Measurements from ENCODE around the gene ATP11A. TPM values are rescaled to one million over a fixed set of nuclear protein-coding genes. Genes with fewer than 3 reads are reported as not detected.

ATP11A gene
- total RNA-seq, 1 experiment from 2014 or later, result 232 TPM

GRCh38 chr13:112851107-112852038, 161.5 kb downstream of the ATP11A start:
- peaks cover 95% of the 10 kb centered on the region for H3K36me3 Mint-ChIP-seq (ENCODE audit: insufficient read depth, unreplicated experiment)
- POLR2A ChIA-PET, result no interaction called here
- Histone ChIP-seq H3K36me3 (ENCODE audit: control insufficient read depth, insufficient read depth, low read length) (no peaks in the 10 kb centered on the region; the same call in none of the 2 replicates), H3K4me1 (no peaks in the 10 kb centered on the region), H3K9me3 (peaks cover 7% of the 10 kb centered on the region; the same call in 1 of the 2 replicates), H3K27me3 (replicated peaks; ENCODE audit: control insufficient read depth, insufficient read depth, low read length) (no peaks in the 10 kb centered on the region), H3K4me3 (ENCODE audit: low read depth, low read length) (no peak overlapping the region)
- TF ChIP-seq CTCF (IDR thresholded peaks at IDR 0.05; ENCODE audit: insufficient read depth in 1 of 2, low read depth in 1 of 2, low read length in 1 of 2, severe bottlenecking in 1 of 2, unreplicated experiment in 1 of 2), result no peak
- no TSS peak for BruUV-seq (replicated peaks)
- H3K9me3 Mint-ChIP-seq (ENCODE audit: unreplicated experiment), result peaks cover 13% of the 10 kb centered on the region
- no peak overlapping the region for H3K4me3 Mint-ChIP-seq (ENCODE audit: unreplicated experiment)
- no peak overlapping the region for H3K27ac Mint-ChIP-seq (ENCODE audit: unreplicated experiment)
- intact Hi-C loops (cut with micrococcal nuclease; ENCODE audit: unreplicated experiment), result no loop called here
- no peaks in the 10 kb centered on the region for H3K4me1 Mint-ChIP-seq (ENCODE audit: low read depth, unreplicated experiment)
- CTCF ChIA-PET, result no interaction called here
- no peaks in the 10 kb centered on the region for H3K27me3 Mint-ChIP-seq (ENCODE audit: insufficient read depth, unreplicated experiment)
- DNase-seq, result no peak

GRCh38 chr13:112852392-112852791, 162.6 kb downstream of the ATP11A start:
- BruUV-seq (replicated peaks), result no TSS peak
- no peak for DNase-seq
- H3K4me1 Mint-ChIP-seq (ENCODE audit: low read depth, unreplicated experiment), result no peaks in the 10 kb centered on the region
- H3K9me3 Mint-ChIP-seq (ENCODE audit: unreplicated experiment), result peaks cover 8% of the 10 kb centered on the region
- Histone ChIP-seq H3K36me3 (ENCODE audit: control insufficient read depth, insufficient read depth, low read length) (no peaks in the 10 kb centered on the region; the same call in none of the 2 replicates), H3K4me1 (no peaks in the 10 kb centered on the region), H3K27me3 (replicated peaks; ENCODE audit: control insufficient read depth, insufficient read depth, low read length) (no peaks in the 10 kb centered on the region), H3K9me3 (peaks cover 6% of the 10 kb centered on the region; the same call in 1 of the 2 replicates), H3K4me3 (ENCODE audit: low read depth, low read length) (no peak overlapping the region)
- intact Hi-C loops (cut with micrococcal nuclease; ENCODE audit: unreplicated experiment), result no loop called here
- H3K27me3 Mint-ChIP-seq (ENCODE audit: insufficient read depth, unreplicated experiment), result no peaks in the 10 kb centered on the region
- POLR2A ChIA-PET, result no interaction called here
- H3K4me3 Mint-ChIP-seq (ENCODE audit: unreplicated experiment), result no peak overlapping the region
- H3K27ac Mint-ChIP-seq (ENCODE audit: unreplicated experiment), result no peak overlapping the region
- H3K36me3 Mint-ChIP-seq (ENCODE audit: insufficient read depth, unreplicated experiment), result peaks cover 94% of the 10 kb centered on the region
- no peak for TF ChIP-seq CTCF (IDR thresholded peaks at IDR 0.05; ENCODE audit: insufficient read depth in 1 of 2, low read depth in 1 of 2, low read length in 1 of 2, severe bottlenecking in 1 of 2, unreplicated experiment in 1 of 2)
- CTCF ChIA-PET, result no interaction called here

GRCh38 chr13:112852808-112853207, 163.0 kb downstream of the ATP11A start:
- no peaks in the 10 kb centered on the region for H3K27me3 ChIP-seq (replicated peaks; ENCODE audit: control insufficient read depth, insufficient read depth, low read length)
- Mint-ChIP-seq H3K27me3 (ENCODE audit: insufficient read depth, unreplicated experiment) (no peaks in the 10 kb centered on the region), H3K4me3 (ENCODE audit: unreplicated experiment) (no peak overlapping the region), H3K27ac (ENCODE audit: unreplicated experiment) (no peak overlapping the region), H3K36me3 (ENCODE audit: insufficient read depth, unreplicated experiment) (peaks cover 94% of the 10 kb centered on the region), H3K9me3 (ENCODE audit: unreplicated experiment) (peaks cover 4% of the 10 kb centered on the region), H3K4me1 (ENCODE audit: low read depth, unreplicated experiment) (no peaks in the 10 kb centered on the region)
- no peak overlapping the region for H3K4me3 ChIP-seq (ENCODE audit: low read depth, low read length)
- TF ChIP-seq CTCF (IDR thresholded peaks at IDR 0.05; ENCODE audit: insufficient read depth in 1 of 2, low read depth in 1 of 2, low read length in 1 of 2, severe bottlenecking in 1 of 2, unreplicated experiment in 1 of 2), result no peak
- POLR2A ChIA-PET, result no interaction called here
- intact Hi-C loops (cut with micrococcal nuclease; ENCODE audit: unreplicated experiment), result no loop called here
- CTCF ChIA-PET, result no interaction called here
- H3K36me3 ChIP-seq (ENCODE audit: control insufficient read depth, insufficient read depth, low read length), result peaks cover 2% of the 10 kb centered on the region
- no TSS peak for BruUV-seq (replicated peaks)
- H3K4me1 ChIP-seq, result no peaks in the 10 kb centered on the region
- no peak for DNase-seq
- 0 out of 2 replicates have a peak, but pooled peaks cover 2% of the 10 kb centered on the region for H3K9me3 ChIP-seq

Data from Caco-2 (cell line).